GM19467 (cell line): ENCODE results near the gene CPA5.

Experiments
- ATAC-seq: cut with Tn5 transposase; IDR thresholded peaks from one replicate; pipeline ENCODE4 v1.9.1; 2021; ENCODE audit warnings: mild to moderate bottlenecking, moderate library complexity; ENCODE audit not compliant: unreplicated experiment

Gene CPA5

GRCh38 chr7:130329681-130330080, 14.9 kb upstream of the CPA5 start:
- ATAC-seq = no peak

- ATAC-seq = no peak
Observed at GRCh38 chr7:130332259-130333053, 12.2 kb upstream of the CPA5 start.

GRCh38 chr7:130333832-130334231, 10.8 kb upstream of the CPA5 start:
- ATAC-seq = no peak

- no peak for ATAC-seq
Observed at GRCh38 chr7:130334274-130334673, 10.3 kb upstream of the CPA5 start.

GRCh38 chr7:130337410-130337971, 7.1 kb upstream of the CPA5 start:
- no peak for ATAC-seq

- no peak for ATAC-seq
Observed at GRCh38 chr7:130338233-130338632, 6.4 kb upstream of the CPA5 start.

GRCh38 chr7:130341882-130342281, 2.7 kb upstream of the CPA5 start:
- no peak for ATAC-seq

- ATAC-seq = no peak
Observed at GRCh38 chr7:130342701-130343380, 1.8 kb upstream of the CPA5 start.

GRCh38 chr7:130345136-130345535, 520 bp downstream of the CPA5 start:
- no peak for ATAC-seq

- no peak for ATAC-seq
Observed at GRCh38 chr7:130345725-130346124, 1.1 kb downstream of the CPA5 start.

- no peak for ATAC-seq
Observed at GRCh38 chr7:130346177-130346905, 1.7 kb downstream of the CPA5 start.

GRCh38 chr7:130346941-130347340, 2.3 kb downstream of the CPA5 start:
- no peak for ATAC-seq

GRCh38 chr7:130349911-130350782, 5.5 kb downstream of the CPA5 start:
- no peak for ATAC-seq

- ATAC-seq = no peak
Observed at GRCh38 chr7:130350945-130351790, 6.6 kb downstream of the CPA5 start.

- ATAC-seq = no peak
Observed at GRCh38 chr7:130351791-130352090, 7.1 kb downstream of the CPA5 start.

- no peak for ATAC-seq
Observed at GRCh38 chr7:130352194-130353074, 7.8 kb downstream of the CPA5 start.

- ATAC-seq = no peak
Observed at GRCh38 chr7:130353196-130353595, 8.6 kb downstream of the CPA5 start.

GRCh38 chr7:130356121-130356875, 11.7 kb downstream of the CPA5 start:
- ATAC-seq = no peak
